Neuronal stem cell (in vitro differentiated cells): Measurements from ENCODE around the gene ATP9B.

Experiments used
- DNase-seq: peaks from one replicate; pipeline ENCODE4 v3.0.0-alpha.2; 2013; ENCODE audit warnings: low spot score
- H2AFZ ChIP-seq: one replicate; pipeline ENCODE4 v1.6.1; 2013; ENCODE audit warnings: mild to moderate bottlenecking, low read length, inconsistent platforms
- H2AK5ac ChIP-seq: 2 replicates; pipeline ENCODE4 v1.6.1; 2013; ENCODE audit warnings: low read depth, mild to moderate bottlenecking, inconsistent platforms, low read length, moderate library complexity, mixed read lengths
- H2BK120ac ChIP-seq: 2 replicates; pipeline ENCODE4 v1.6.1; 2013; ENCODE audit warnings: low read depth, mild to moderate bottlenecking, inconsistent platforms, low read length, moderate library complexity, mixed read lengths
- H2BK12ac ChIP-seq: one replicate; pipeline ENCODE4 v1.6.1; 2013; ENCODE audit warnings: low read length, inconsistent platforms
- H2BK15ac ChIP-seq: 2 replicates; pipeline ENCODE4 v1.6.1; 2013; ENCODE audit warnings: mild to moderate bottlenecking, low read length, inconsistent platforms, mixed read lengths
- H2BK5ac ChIP-seq: one replicate; pipeline ENCODE4 v1.6.1; 2013; ENCODE audit warnings: inconsistent platforms, mild to moderate bottlenecking, low read length, moderate library complexity
- H3K14ac ChIP-seq: one replicate; pipeline ENCODE4 v1.6.1; 2013; ENCODE audit warnings: low read length, inconsistent platforms
- H3K18ac ChIP-seq: 2 replicates; pipeline ENCODE4 v1.6.1; 2013; ENCODE audit warnings: low read length, inconsistent platforms
- H3K23ac ChIP-seq: 2 replicates; pipeline ENCODE4 v1.6.1; 2013; ENCODE audit warnings: low read depth, mild to moderate bottlenecking, mixed read lengths, low read length, inconsistent platforms; ENCODE audit not compliant: poor library complexity
- H3K27ac ChIP-seq: replicated peaks from 3 replicates; pipeline ENCODE4 v1.5.1; 2013; ENCODE audit warnings: low read length, inconsistent platforms
- H3K27me3 ChIP-seq, 3 experiments: 2 replicates each; pipeline ENCODE4 v1.6.1; 2013; ENCODE audit warnings: low read length in 3 of 3, mild to moderate bottlenecking in 2 of 3, inconsistent platforms in 1 of 3, low read depth in 1 of 3, mixed read lengths in 1 of 3, moderate library complexity in 1 of 3; ENCODE audit not compliant: control insufficient read depth in 3 of 3, insufficient read depth in 3 of 3
- H3K36me3 ChIP-seq, 2 donors: replicated peaks in 1 of 2; 2 replicates each; pipeline ENCODE4 v1.6.1; 2013; ENCODE audit warnings: low read length in 2 of 2; ENCODE audit not compliant: control insufficient read depth in 2 of 2, insufficient read depth in 2 of 2
- H3K4ac ChIP-seq: 2 replicates; pipeline ENCODE4 v1.6.1; 2013; ENCODE audit warnings: inconsistent platforms, mild to moderate bottlenecking, low read length, moderate library complexity
- H3K4me1 ChIP-seq, 2 donors: 1 replicate in 1 of 2; 2 replicates in 1 of 2; pipeline ENCODE4 v1.6.1; 2013; ENCODE audit warnings: low read length in 2 of 2, low read depth in 1 of 2; ENCODE audit not compliant: control insufficient read depth in 2 of 2, insufficient read depth in 1 of 2
- H3K4me2 ChIP-seq: one replicate; pipeline ENCODE4 v1.6.1; 2013; ENCODE audit warnings: mild to moderate bottlenecking, low read length, inconsistent platforms; ENCODE audit not compliant: insufficient read depth, poor library complexity, severe bottlenecking
- H3K4me3 ChIP-seq, 2 donors: 2 replicates each; pipeline ENCODE4 v1.5.1; 2013; ENCODE audit warnings: low read length in 2 of 2, mild to moderate bottlenecking in 2 of 2, inconsistent platforms in 1 of 2, moderate library complexity in 1 of 2
- H3K79me1 ChIP-seq: one replicate; pipeline ENCODE4 v1.6.1; 2013; ENCODE audit warnings: low read depth, mild to moderate bottlenecking, inconsistent platforms, low read length, moderate library complexity
- H3K9ac ChIP-seq: one replicate; pipeline ENCODE4 v1.6.1; 2013; ENCODE audit warnings: mild to moderate bottlenecking, low read depth, low read length, inconsistent platforms; ENCODE audit not compliant: poor library complexity
- H3K9me3 ChIP-seq, 2 donors: replicated peaks in 1 of 2; 2 replicates each; pipeline versions ENCODE3 to v1.6.1; 2013; ENCODE audit warnings: low read length in 2 of 2, mild to moderate bottlenecking in 2 of 2, inconsistent platforms in 1 of 2, low read depth in 1 of 2, mixed read lengths in 1 of 2, moderate library complexity in 1 of 2; ENCODE audit not compliant: control insufficient read depth in 2 of 2, insufficient read depth in 1 of 2
- H4K8ac ChIP-seq: one replicate; pipeline ENCODE4 v1.6.1; 2013; ENCODE audit warnings: low read depth, mild to moderate bottlenecking, inconsistent platforms, low read length, moderate library complexity
- H4K91ac ChIP-seq: one replicate; pipeline ENCODE4 v1.6.1; 2013; ENCODE audit warnings: low read length, low read depth, mild to moderate bottlenecking, inconsistent platforms; ENCODE audit not compliant: poor library complexity
- WGBS, 2 donors: extraction: QIAGEN DNeasy Blood & Tissue Kit; methylation state at CpG; one replicate each; pipeline ENCODE4 v1.1.7; 2013; ENCODE audit warnings: missing lambda C conversion rate in 2 of 2, mixed read lengths in 1 of 2; ENCODE audit not compliant: insufficient read length in 2 of 2, insufficient replicate concordance in 1 of 2; ENCODE audit errors: extremely low coverage in 2 of 2; 5-methylcytosine and 5-hydroxymethylcytosine counted together

ATP9B gene

DNA sequence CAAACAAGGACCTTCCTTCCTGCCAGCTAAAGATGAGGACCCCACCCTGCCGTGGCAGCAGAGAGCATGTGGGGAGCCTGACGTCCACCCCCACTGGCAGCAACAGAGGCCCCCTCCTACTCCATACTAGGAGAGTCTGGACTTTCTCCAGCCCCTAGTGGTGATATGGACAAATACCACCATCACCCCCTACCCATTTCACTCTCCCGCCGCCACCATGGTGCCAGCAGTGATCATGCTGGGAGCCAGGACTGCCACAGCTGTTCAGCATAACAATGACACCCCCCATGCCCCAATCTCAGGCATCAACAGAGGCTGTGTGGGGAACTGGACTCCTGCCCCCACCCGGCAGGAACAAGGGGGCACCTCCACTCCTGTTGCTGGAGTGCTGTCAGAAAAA is 42.7 kb upstream of the ATP9B start:
- Histone ChIP-seq H3K27ac (no peak overlapping the region), H3K36me3 (no peaks in the 10 kb centered on the region), H3K79me1 (no peaks in the 10 kb centered on the region), H3K18ac (no peak overlapping the region), H2AK5ac (no peak overlapping the region), H4K91ac (no peak overlapping the region), H2AFZ (peak overlapping the region; percentile 35), H2BK12ac (no peak overlapping the region), H2BK15ac (no peak overlapping the region), H3K4ac (no peak overlapping the region), H3K23ac (no peak overlapping the region), H3K4me1 (no peaks in the 10 kb centered on the region), H2BK5ac (no peak overlapping the region), H3K4me3 (no peak overlapping the region), H3K9ac (no peak overlapping the region), H3K27me3 (no peaks in the 10 kb centered on the region), H2BK120ac (no peak overlapping the region), H3K4me2 (no peak overlapping the region), H4K8ac (no peak overlapping the region), H3K9me3 (peaks cover 0 to 9% of the 10 kb centered on the region in 2 donors), H3K14ac (no peak overlapping the region)
- no CpG with 5 or more reads among the region's 5 CpGs for WGBS, 2 donors
- no peak for DNase-seq

DNA sequence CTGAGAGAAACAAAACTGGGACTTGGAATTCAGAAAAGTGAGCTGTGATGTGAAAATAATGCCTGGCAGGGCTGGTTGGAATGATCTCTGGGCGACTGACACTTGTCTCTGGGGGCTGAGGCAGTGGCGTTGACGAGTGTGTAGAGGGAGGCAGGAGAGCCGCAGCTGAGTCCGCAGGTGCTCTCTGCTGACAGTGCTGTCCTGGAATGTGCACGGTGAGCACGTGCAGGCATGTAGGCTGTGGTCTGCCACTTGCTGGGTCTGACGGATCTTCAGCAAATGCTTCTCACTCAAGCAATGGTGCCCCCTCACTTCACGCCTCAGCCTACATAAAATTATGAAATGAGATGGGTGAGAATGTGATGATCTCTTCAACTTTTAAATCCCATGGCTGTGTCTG is 38.5 kb upstream of the ATP9B start:
- Histone ChIP-seq H2AK5ac (no peak overlapping the region), H3K36me3 (no peaks in the 10 kb centered on the region), H3K18ac (no peak overlapping the region), H2BK12ac (no peak overlapping the region), H2BK5ac (no peak overlapping the region), H2BK15ac (no peak overlapping the region), H2BK120ac (no peak overlapping the region), H3K23ac (peak overlapping the region; percentile 70), H4K91ac (no peak overlapping the region), H3K27ac (no peak overlapping the region), H3K14ac (no peak overlapping the region), H4K8ac (no peak overlapping the region), H3K9ac (no peak overlapping the region), H3K4me2 (no peak overlapping the region), H3K4me1 (no peaks in the 10 kb centered on the region), H3K4me3 (no peak overlapping the region), H3K9me3 (peaks cover 0 to 2% of the 10 kb centered on the region in 2 donors), H3K27me3 (no peaks in the 10 kb centered on the region), H3K79me1 (no peaks in the 10 kb centered on the region), H3K4ac (no peak overlapping the region), H2AFZ (no peak overlapping the region)
- WGBS, 2 donors, result no CpG with 5 or more reads among the region's 9 CpGs
- DNase-seq, result no peak

DNA sequence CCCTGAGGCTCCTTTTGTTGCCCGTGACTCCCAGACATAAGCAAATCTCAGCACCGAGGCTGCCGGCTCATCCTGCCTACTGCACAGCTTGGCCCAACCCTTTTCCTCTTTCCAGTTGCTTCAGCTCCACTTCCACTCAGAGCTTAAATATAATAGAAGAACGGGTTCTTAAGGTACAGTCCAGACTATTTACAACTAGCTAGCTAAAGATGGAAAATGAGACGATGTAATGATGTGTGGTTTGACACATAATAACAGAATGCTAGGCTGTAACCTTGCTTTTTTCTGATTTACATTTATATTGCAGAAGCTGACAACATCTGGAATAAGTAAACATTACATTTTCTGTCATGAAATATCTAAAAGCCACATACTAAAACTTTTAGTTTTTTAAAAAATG is 26.9 kb upstream of the ATP9B start:
- Histone ChIP-seq H3K27me3 (no peaks in the 10 kb centered on the region), H4K91ac (no peak overlapping the region), H2BK120ac (no peak overlapping the region), H3K36me3 (no peaks in the 10 kb centered on the region), H3K79me1 (no peaks in the 10 kb centered on the region), H3K14ac (no peak overlapping the region), H2BK12ac (no peak overlapping the region), H3K4me2 (no peak overlapping the region), H3K4ac (no peak overlapping the region), H3K4me1 (no peaks in the 10 kb centered on the region), H3K18ac (no peak overlapping the region), H2AK5ac (no peak overlapping the region), H3K4me3 (no peak overlapping the region), H4K8ac (no peak overlapping the region), H2BK5ac (peak overlapping the region; percentile 54), H3K9me3 (peaks cover 2 to 5% of the 10 kb centered on the region in 2 donors), H3K23ac (peak overlapping the region; percentile 8), H2BK15ac (no peak overlapping the region), H2AFZ (peak overlapping the region; percentile 29), H3K27ac (no peak overlapping the region), H3K9ac (no peak overlapping the region)
- no CpG with 5 or more reads among the region's 5 CpGs for whole genome bisulfite sequencing, 2 donors
- DNase-seq, result no peak

DNA sequence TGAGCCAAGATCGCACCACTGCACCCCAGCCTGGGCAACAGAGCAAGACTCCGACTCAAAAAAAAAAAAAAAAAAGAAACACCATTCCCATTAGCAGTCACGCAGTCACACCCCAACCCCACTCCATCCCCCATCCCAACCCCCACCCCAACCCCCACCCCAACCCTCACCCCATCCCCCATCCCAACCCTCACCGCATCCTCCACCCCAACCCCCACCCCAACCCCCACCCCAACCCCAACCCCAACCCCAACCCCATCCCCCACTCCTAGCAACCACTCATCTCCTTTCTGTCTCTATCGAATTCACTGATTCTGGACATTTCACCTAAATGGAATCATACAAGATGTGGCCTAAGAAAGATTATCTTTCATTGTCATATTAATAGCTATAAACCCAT is 25.9 kb upstream of the ATP9B start:
- H2BK12ac ChIP-seq, result no peak overlapping the region
- no peaks in the 10 kb centered on the region for H3K79me1 ChIP-seq
- no peak overlapping the region for H3K4me3 ChIP-seq
- H4K8ac ChIP-seq, result no peak overlapping the region
- H3K4me1 ChIP-seq, result no peaks in the 10 kb centered on the region
- H3K9ac ChIP-seq, result no peak overlapping the region
- no peak overlapping the region for H3K4me2 ChIP-seq
- 92% methylated on average over 1 of the region's 5 CpGs; no CpG with 5 or more reads in 1 of the 2 donors for WGBS, 2 donors
- H3K27me3 ChIP-seq, result no peaks in the 10 kb centered on the region
- H2AK5ac ChIP-seq, result no peak overlapping the region
- no peak overlapping the region for H3K23ac ChIP-seq
- H3K27ac ChIP-seq, result no peak overlapping the region
- H3K36me3 ChIP-seq, result no peaks in the 10 kb centered on the region
- H3K9me3 ChIP-seq, result peaks cover 0 to 3% of the 10 kb centered on the region in 2 donors
- no peak for DNase-seq
- no peak overlapping the region for H2BK120ac ChIP-seq
- H2AFZ ChIP-seq, result no peak overlapping the region
- no peak overlapping the region for H3K18ac ChIP-seq
- H2BK15ac ChIP-seq, result no peak overlapping the region
- no peak overlapping the region for H3K14ac ChIP-seq
- H2BK5ac ChIP-seq, result no peak overlapping the region
- no peak overlapping the region for H3K4ac ChIP-seq
- no peak overlapping the region for H4K91ac ChIP-seq
